GM19372 (cell line): ENCODE data around the gene PLET1.

ENCODE experiments used
- ATAC-seq: cut with Tn5 transposase; IDR thresholded peaks from one replicate; pipeline ENCODE4 v1.9.1; 2021; ENCODE audit warnings: mild to moderate bottlenecking, low read depth, moderate library complexity; ENCODE audit not compliant: unreplicated experiment

Gene PLET1

GRCh38 chr11:112260490-112260889, at the start of gene PLET1:
Gene PLET1, minus strand, starts transcription at chr11:112260860. Its CDS starts 271 bp downstream, at chr11:112260589.
- no peak for ATAC-seq

GRCh38 chr11:112310419-112310818, 49.8 kb upstream of the PLET1 start:
- no peak for ATAC-seq

GRCh38 chr11:112308651-112309050, 48.0 kb upstream of the PLET1 start:
- ATAC-seq = no peak

GRCh38 chr11:112307616-112308015, 47.0 kb upstream of the PLET1 start:
- no peak for ATAC-seq

- no peak for ATAC-seq
These were observed 45.6 kb upstream of the PLET1 start for GRCh38 chr11:112306230-112306629.

GRCh38 chr11:112304914-112305313, 44.3 kb upstream of the PLET1 start:
- ATAC-seq = no peak

- no peak for ATAC-seq
These were observed 43.0 kb upstream of the PLET1 start for GRCh38 chr11:112303616-112304015.

- no peak for ATAC-seq
These were observed 41.7 kb upstream of the PLET1 start for GRCh38 chr11:112302226-112302868.

GRCh38 chr11:112300094-112300786, 39.6 kb upstream of the PLET1 start:
- no peak for ATAC-seq

GRCh38 chr11:112298535-112298934, 37.9 kb upstream of the PLET1 start:
- ATAC-seq = no peak

- no peak for ATAC-seq
These were observed 36.7 kb upstream of the PLET1 start for GRCh38 chr11:112297248-112297866.

- ATAC-seq = no peak
These were observed 35.4 kb upstream of the PLET1 start for GRCh38 chr11:112296044-112296443.

GRCh38 chr11:112294688-112295340, 34.2 kb upstream of the PLET1 start:
- ATAC-seq = no peak

- no peak for ATAC-seq
These were observed 33.0 kb upstream of the PLET1 start for GRCh38 chr11:112293614-112294013.

- ATAC-seq = no peak
These were observed 32.2 kb upstream of the PLET1 start for GRCh38 chr11:112292785-112293407.

GRCh38 chr11:112292188-112292587, 31.5 kb upstream of the PLET1 start:
- no peak for ATAC-seq

GRCh38 chr11:112291191-112291590, 30.5 kb upstream of the PLET1 start:
- ATAC-seq = no peak

- no peak for ATAC-seq
These were observed 29.8 kb upstream of the PLET1 start for GRCh38 chr11:112290493-112290850.

GRCh38 chr11:112289588-112290492, 29.2 kb upstream of the PLET1 start:
- ATAC-seq = peak; percentile 98

- ATAC-seq = no peak
These were observed 27.4 kb upstream of the PLET1 start for GRCh38 chr11:112288021-112288420.
